CD4-positive, alpha-beta T cell treated with Interleukin-2 at 100 ng/mL for 4 hours (primary cell): ENCODE results near the gene CAMTA1.
"Not testable (repeated sequence)": the region's sequence is repeated elsewhere in the genome, so short reads cannot be mapped to it uniquely, and the experiment has no call there.

Source experiments
- DNase-seq: peaks from one replicate; pipeline ENCODE4 v3.0.0-alpha.2; 2020; ENCODE audit warnings: low spot score

Gene CAMTA1

GRCh38 chr1:7149080-7149838 is 364.0 kb downstream of the CAMTA1 start:
- no peak for DNase-seq

- no peak for DNase-seq
These were observed 365.5 kb downstream of the CAMTA1 start for GRCh38 chr1:7150724-7151280.

- no peak for DNase-seq
These were observed 366.7 kb downstream of the CAMTA1 start for GRCh38 chr1:7151978-7152377.

GRCh38 chr1:7152655-7153054 is 367.4 kb downstream of the CAMTA1 start:
- DNase-seq, result no peak

- DNase-seq, result no peak
These were observed 368.2 kb downstream of the CAMTA1 start for GRCh38 chr1:7153464-7153863.

- no peak for DNase-seq
These were observed 374.0 kb downstream of the CAMTA1 start for GRCh38 chr1:7159116-7159781.

GRCh38 chr1:7168554-7168953 is 383.3 kb downstream of the CAMTA1 start:
- not testable (repeated sequence) for DNase-seq

GRCh38 chr1:7171168-7171567 is 385.9 kb downstream of the CAMTA1 start:
- no peak for DNase-seq

GRCh38 chr1:7171574-7171973 is 386.3 kb downstream of the CAMTA1 start:
- no peak for DNase-seq

GRCh38 chr1:7172804-7173203 is 387.6 kb downstream of the CAMTA1 start:
- DNase-seq, result no peak

GRCh38 chr1:7174561-7174960 is 389.3 kb downstream of the CAMTA1 start:
- DNase-seq, result no peak

GRCh38 chr1:7174980-7175906 is 390.0 kb downstream of the CAMTA1 start:
- DNase-seq, result no peak

GRCh38 chr1:7177021-7177420 is 391.8 kb downstream of the CAMTA1 start:
- DNase-seq, result no peak

GRCh38 chr1:7177438-7178146 is 392.3 kb downstream of the CAMTA1 start:
- DNase-seq, result no peak

GRCh38 chr1:7178336-7178735 is 393.1 kb downstream of the CAMTA1 start:
- DNase-seq, result no peak

GRCh38 chr1:7178741-7179140 is 393.5 kb downstream of the CAMTA1 start:
- no peak for DNase-seq

GRCh38 chr1:7185721-7186120 is 400.5 kb downstream of the CAMTA1 start:
- DNase-seq, result no peak

- DNase-seq, result no peak
These were observed 401.3 kb downstream of the CAMTA1 start for GRCh38 chr1:7186382-7187111.

GRCh38 chr1:7187112-7187493 is 401.8 kb downstream of the CAMTA1 start:
- DNase-seq, result no peak

GRCh38 chr1:7190261-7190660 is 405.0 kb downstream of the CAMTA1 start:
- DNase-seq, result no peak

GRCh38 chr1:7192453-7192852 is 407.2 kb downstream of the CAMTA1 start:
- DNase-seq, result no peak
